ENCODE data around the gene TMC8. TPM values are rescaled to one million over a fixed set of nuclear protein-coding genes. Genes with fewer than 3 reads are reported as not detected.

TMC8 gene
- total and polyA plus RNA-seq, 2 of the 8 experiments (the other 6 are each of a cell fraction or from before 2014, with no cell fraction given), result 1.00 to 2.8 TPM

- peak overlapping the region in 1 of 4 experiments; percentile 13; a peak in 1 of 7 replicates for H3K9ac ChIP-seq (replicated peaks in 1 of 4; ENCODE audit: extremely low read depth in 1 of 4, low read depth in 3 of 4, low read length in 3 of 4)
- H4K91ac ChIP-seq (replicated peaks; ENCODE audit: insufficient read length, low read length), result peak overlapping the region; percentile 83
- CTCF ChIA-PET (ENCODE audit: partially characterized antibody), result interaction anchor here (0.6 to 8.0 kb wide), 26 partner anchors 10 to 594 kb away, joined by 3 to 122 read pairs (median 4); partner anchors contain the start of genes AFMID, TK1 and TMC6
- H3K18ac ChIP-seq (ENCODE audit: extremely low read depth, low read length), result peak overlapping the region; percentile 25; the same call in 1 of the 2 replicates
- DNase-seq (ENCODE audit: low read depth in 1 of 2, low spot score in 2 of 2), result peak; percentile 72 to 87
- H3K4me3 ChIP-seq (ENCODE audit: extremely low read depth in 1 of 4, insufficient read depth in 2 of 4, low read depth in 3 of 4, low read length in 4 of 4), result no peak overlapping the region; a peak in 1 of 8 replicates
- 55% methylated on average over 38 of the region's 39 CpGs; no CpG with 5 or more reads in 1 of the 2 experiments for WGBS, 2 experiments (ENCODE audit: extremely low coverage in 1 of 2, insufficient coverage in 1 of 2, insufficient read length in 1 of 2, insufficient replicate concordance in 2 of 2, low coverage in 1 of 2, low lambda C conversion rate in 2 of 2, missing lambda C conversion rate in 1 of 2)
- peak overlapping the region; percentile 95 for H2AK5ac ChIP-seq (ENCODE audit: low read depth, low read length)
- H4K5ac ChIP-seq (ENCODE audit: insufficient read length, low read depth, low read length), result peak overlapping the region; percentile 15
- peak overlapping the region; percentile 98; the same call in 1 of the 2 replicates for H2BK12ac ChIP-seq (ENCODE audit: low read depth, low read length)
- no peak overlapping the region for H3K4me2 ChIP-seq (ENCODE audit: insufficient read depth in 1 of 2, low read depth in 2 of 2, low read length in 2 of 2)
- H3K79me1 ChIP-seq (ENCODE audit: low read depth, low read length), result no peaks in the 10 kb centered on the region
- peaks cover 0 to 26% (median 17%) of the 10 kb centered on the region in 4 experiments; a peak in 5 of 7 replicates for H3K27me3 ChIP-seq (replicated peaks in 1 of 4; ENCODE audit: control insufficient read depth in 3 of 4, extremely low read depth in 1 of 4, insufficient read depth in 3 of 4, low read length in 3 of 4)
- H4K8ac ChIP-seq (ENCODE audit: extremely low read depth, insufficient read depth, low read length), result peak overlapping the region; percentile 86
- H3K79me2 ChIP-seq (ENCODE audit: control insufficient read depth in 1 of 2, insufficient read depth in 2 of 2, low read length in 2 of 2), result no peaks in the 10 kb centered on the region
- peaks cover 0 to 4% of the 10 kb centered on the region in 2 experiments for H4K20me1 ChIP-seq (replicated peaks in 1 of 2; ENCODE audit: control insufficient read depth in 1 of 2, insufficient read depth in 2 of 2, low read length in 2 of 2)
- H2BK5ac ChIP-seq (ENCODE audit: low read depth, low read length), result peak overlapping the region; percentile 54; the same call in 1 of the 2 replicates
- POLR2A ChIA-PET (ENCODE audit: partially characterized antibody), result interaction anchor here (0.6 to 4.6 kb wide), 7 partner anchors 18 to 80 kb away, joined by 3 to 16 read pairs (median 4); partner anchors contain the start of genes AFMID, BIRC5 and TK1
- H3K23me2 ChIP-seq (ENCODE audit: low read depth, low read length), result no peaks in the 10 kb centered on the region; the same call in 1 of the 2 replicates
- H2BK20ac ChIP-seq (ENCODE audit: low read length), result peak overlapping the region; percentile 68
- peaks cover 0 to 22% (median 7%) of the 10 kb centered on the region in 4 experiments; a peak in 5 of 7 replicates for H3K4me1 ChIP-seq (replicated peaks in 1 of 4; ENCODE audit: control insufficient read depth in 3 of 4, insufficient read depth in 4 of 4, low read length in 3 of 4)
- H3K14ac ChIP-seq (ENCODE audit: insufficient read length), result no peak overlapping the region
- H2BK120ac ChIP-seq (replicated peaks; ENCODE audit: low read depth, low read length), result no peak overlapping the region
- H3K4ac ChIP-seq (replicated peaks; ENCODE audit: insufficient read length, low read depth, low read length), result peak overlapping the region; percentile 11
- H2BK15ac ChIP-seq (ENCODE audit: low read length), result peak overlapping the region; percentile 96
- H2AFZ ChIP-seq (ENCODE audit: low read length), result no peak overlapping the region
- H3K36me3 ChIP-seq (ENCODE audit: control insufficient read depth in 2 of 4, insufficient read depth in 4 of 4, low read length in 3 of 4), result no peaks in the 10 kb centered on the region
- no peak overlapping the region for H3K56ac ChIP-seq (replicated peaks; ENCODE audit: insufficient read length, low read depth, low read length)
- no peak overlapping the region for H3K27ac ChIP-seq (ENCODE audit: low read depth, low read length)
- FAIRE-seq, result peak; percentile 36
- H3K9me3 ChIP-seq (ENCODE audit: insufficient read depth in 2 of 2, low read depth in 1 of 2, low read length in 1 of 2), result no peaks in the 10 kb centered on the region
- H3K23ac ChIP-seq (ENCODE audit: insufficient read length), result no peak overlapping the region
- TF ChIP-seq GABPA (IDR thresholded peaks at IDR 0.05; ENCODE audit: borderline replicate concordance, insufficient read depth, low read length), result no peak
- TF ChIP-seq ASH2L (IDR thresholded peaks at IDR 0.05; ENCODE audit: low read length), result no peak
- no peak for TF ChIP-seq TEAD4 (IDR thresholded peaks at IDR 0.05; ENCODE audit: low read depth, low read length)
- TF ChIP-seq GTF2F1 (IDR thresholded peaks at IDR 0.05; ENCODE audit: borderline replicate concordance, low read depth, low read length), result no peak
- no peak for TF ChIP-seq NRF1 (IDR thresholded peaks at IDR 0.05; ENCODE audit: low read depth, low read length)
- TF ChIP-seq MAX (IDR thresholded peaks at IDR 0.05), result peak; percentile 68
- TF ChIP-seq BACH1 (IDR thresholded peaks at IDR 0.05; ENCODE audit: low read length), result no peak
- peak; percentile 72; the same call in 1 of the 2 replicates for TF ChIP-seq EGR1 (IDR thresholded peaks at IDR 0.05; ENCODE audit: borderline replicate concordance, low read depth, low read length)
- TF ChIP-seq KDM1A (IDR thresholded peaks at IDR 0.05; ENCODE audit: borderline replicate concordance, low read length), result peak; percentile 99
Observed at GRCh38 chr17:78133971-78134898, 3.7 kb downstream of the TMC8 start.

Measured in H1 (cell line).